Smooth muscle cell of bladder (primary cell): ENCODE data around the gene TMCO2. TPM values are rescaled to one million over a fixed set of nuclear protein-coding genes. Genes with fewer than 3 reads are reported as not detected.

Experiments
- total RNA-seq: library from RNA; depleted of rRNA; stranded (reverse); fragments of >200 nt; gene quantifications from 2 replicates; pipeline ENCODE4 v1.2.3, GENCODE V29; 2014

The TMCO2 gene
- total RNA-seq, result not detected in 2 replicates

DNA sequence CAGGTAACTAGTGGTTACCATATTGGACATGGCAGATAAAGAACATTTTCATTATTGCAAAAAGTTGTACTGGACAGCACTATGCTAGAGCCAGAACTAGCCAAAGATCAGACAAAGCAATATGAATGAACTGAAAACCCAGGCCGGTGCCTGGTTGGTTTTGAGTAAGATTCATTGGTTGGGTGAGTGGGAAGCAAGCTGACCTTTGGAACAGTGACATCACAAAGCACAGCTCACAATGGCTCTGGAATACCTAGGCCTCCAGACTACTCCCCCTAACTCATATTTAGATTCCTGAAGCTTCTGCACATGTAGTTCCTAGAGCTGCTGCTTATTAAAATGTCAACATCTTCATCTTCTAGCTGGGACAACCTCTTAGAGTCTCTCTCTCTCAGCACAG, at the start of gene TMCO2:
TSS of gene TMCO2 (plus strand) at position 283 of the 400 bp plus-strand sequence. CDS start at position 340, 57 bp downstream.

DNA sequence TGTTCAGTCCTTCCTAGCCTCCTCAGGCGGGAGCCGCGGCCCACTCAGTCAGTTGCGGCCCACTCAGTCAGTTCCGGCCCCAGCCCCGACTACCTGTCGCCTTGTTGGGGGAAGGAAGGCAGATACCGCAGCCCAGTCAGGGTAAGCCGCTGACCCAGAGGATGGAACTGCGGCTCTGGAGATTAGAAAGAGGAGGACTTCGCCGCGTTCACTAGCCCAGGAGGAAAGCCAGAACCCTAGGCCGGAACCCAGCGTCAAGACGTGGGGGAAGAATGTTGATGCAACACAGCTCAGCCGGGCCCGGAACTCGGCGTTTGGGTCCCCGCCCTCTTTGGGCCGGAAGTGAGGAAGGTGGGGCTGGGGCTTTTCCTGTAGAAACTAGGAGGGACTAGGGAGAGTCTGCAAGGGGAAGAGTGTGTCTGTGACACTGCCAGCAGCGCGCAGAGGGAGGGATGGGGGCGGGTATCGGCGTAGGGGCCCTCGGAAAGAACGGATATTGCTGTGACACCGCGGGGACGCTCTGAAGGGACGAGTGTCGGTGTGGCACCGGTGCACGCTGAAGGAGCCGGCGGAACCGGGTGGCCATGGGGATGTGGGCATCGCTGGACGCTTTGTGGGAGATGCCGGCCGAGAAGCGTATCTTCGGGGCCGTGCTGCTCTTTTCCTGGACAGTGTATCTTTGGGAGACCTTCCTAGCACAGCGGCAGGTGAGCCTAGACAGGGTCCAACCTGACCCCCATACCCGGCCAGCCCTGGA, 10.1 kb downstream of the TMCO2 start, which contains the start of gene ZMPSTE24:
TSS of gene ZMPSTE24 (plus strand) at position 549 of the 757 bp plus-strand sequence. CDS start at position 585, 36 bp downstream.

Other genes with a start within 250 kb of the TMCO2 start
- gene CAP1, start 207.2 kb upstream of the TMCO2 start, total RNA-seq, result 332 and 356 TPM in 2 replicates
- 55.0 and 57.3 TPM in 2 replicates for gene PPT1, start 150.7 kb upstream of the TMCO2 start, total RNA-seq
- 20.9 and 31.8 TPM in 2 replicates for gene RLF, start 86.5 kb upstream of the TMCO2 start, total RNA-seq
- 64.7 and 85.8 TPM in 2 replicates for gene ZMPSTE24, start 10.3 kb downstream of the TMCO2 start, total RNA-seq
- 1.7 and 1.9 TPM in 2 replicates for gene COL9A2, start 69.3 kb downstream of the TMCO2 start, total RNA-seq
- gene SMAP2, start 125.8 kb downstream of the TMCO2 start, total RNA-seq, result 12.3 and 15.9 TPM in 2 replicates
- gene ZFP69B, start 202.5 kb downstream of the TMCO2 start, total RNA-seq, result 1.2 and 1.6 TPM in 2 replicates
- 2.5 and 2.8 TPM in 2 replicates for gene ZFP69, start 229.4 kb downstream of the TMCO2 start, total RNA-seq